Activated CD8-positive, alpha-beta T cell treated with anti-CD3 and anti-CD28 coated beads, Interleukin-2, amount 10 ng/mL, durations not matched to agents 7 days and 5 days (primary cell): ENCODE measurements around the gene TEX47. TPM values are rescaled to one million over a fixed set of nuclear protein-coding genes. Genes with fewer than 3 reads are reported as not detected.

ENCODE experiments used
- total RNA-seq, 2 experiments: library from RNA; stranded (reverse); gene quantifications; one replicate each; pipeline ENCODE4 v1.2.3, GENCODE V29; 2021

TEX47 gene
- total RNA-seq, 2 experiments from 2014 or later = not detected

Other genes with a start within 250 kb of the TEX47 start
- not detected for gene ZNF804B, start 36.0 kb downstream of the TEX47 start, total RNA-seq